ENCODE results near the gene SPRYD3. TPM values are rescaled to one million over a fixed set of nuclear protein-coding genes. Genes with fewer than 3 reads are reported as not detected.

Gene SPRYD3
- total RNA-seq, 1 experiment from 2014 or later: 29.0 TPM

- DNase-seq (ENCODE audit: low spot score): no peak
Observed at GRCh38 chr12:53063708-53064612, 15.2 kb downstream of the SPRYD3 start.

GRCh38 chr12:53062977-53063707 lies 16.0 kb downstream of the SPRYD3 start:
- DNase-seq (ENCODE audit: low spot score): no peak

GRCh38 chr12:53062011-53062961 lies 16.9 kb downstream of the SPRYD3 start:
- DNase-seq (ENCODE audit: low spot score): no peak

GRCh38 chr12:53061404-53062010 lies 17.7 kb downstream of the SPRYD3 start:
- peak; percentile 98 for DNase-seq (ENCODE audit: low spot score)

- DNase-seq (ENCODE audit: low spot score): no peak
Observed at GRCh38 chr12:53060721-53061276, 18.4 kb downstream of the SPRYD3 start.

GRCh38 chr12:53060064-53060720 lies 19.0 kb downstream of the SPRYD3 start:
- no peak for DNase-seq (ENCODE audit: low spot score)

- DNase-seq (ENCODE audit: low spot score): no peak
Observed at GRCh38 chr12:53059434-53060063, 19.6 kb downstream of the SPRYD3 start.

GRCh38 chr12:53058674-53059433 lies 20.3 kb downstream of the SPRYD3 start:
- DNase-seq (ENCODE audit: low spot score): no peak

- DNase-seq (ENCODE audit: low spot score): no peak
Observed at GRCh38 chr12:53057816-53058500, 21.2 kb downstream of the SPRYD3 start.

- DNase-seq (ENCODE audit: low spot score): no peak
Observed at GRCh38 chr12:53056901-53057300, 22.3 kb downstream of the SPRYD3 start.

- DNase-seq (ENCODE audit: low spot score): no peak
Observed at GRCh38 chr12:53056296-53056695, 22.9 kb downstream of the SPRYD3 start.

- no peak for DNase-seq (ENCODE audit: low spot score)
Observed at GRCh38 chr12:53055471-53056266, 23.5 kb downstream of the SPRYD3 start.

GRCh38 chr12:53054112-53054878 lies 24.9 kb downstream of the SPRYD3 start:
- peak; percentile 99 for DNase-seq (ENCODE audit: low spot score)

- peak; percentile 93 for DNase-seq (ENCODE audit: low spot score)
Observed at GRCh38 chr12:53053218-53054111, 25.7 kb downstream of the SPRYD3 start.

- DNase-seq (ENCODE audit: low spot score): peak; percentile 78
Observed at GRCh38 chr12:53052419-53053217, 26.6 kb downstream of the SPRYD3 start.

All from HT-29 (cell line).